Endothelial cell of umbilical vein (primary cell): Measurements from ENCODE around the gene OXLD1. TPM values are rescaled to one million over a fixed set of nuclear protein-coding genes. Genes with fewer than 3 reads are reported as not detected.

Experiments
- BruUV-seq: library from RNA; stranded (reverse); fragments of 400-500 nt; replicated peaks from 2 replicates; lab custom pipeline; 2021; lab: Mats Ljungman, UMichigan
- CTCF ChIA-PET: fragments of 300-600, 350-600 bp; sonication (Branson Sonifier 250); formaldehyde crosslinking; loops from one replicate; lab custom pipeline; 2021; ENCODE audit warnings: antibody characterized with exemption, inconsistent platforms; lab: Charles Lee
- POLR2A ChIA-PET: fragments of 300-600, 350-600 bp; sonication (Branson Sonifier 250); formaldehyde crosslinking; loops from one replicate; lab custom pipeline; 2021; ENCODE audit warnings: antibody characterized with exemption, inconsistent platforms; lab: Charles Lee
- DNase-seq: peaks from one replicate; pipeline ENCODE4 v3.0.0-alpha.2; 2011; ENCODE audit warnings: low read depth, low spot score
- FAIRE-seq: peaks from 2 replicates; lab custom pipeline; 2011; peaks lifted over from hg19 to GRCh38; lab: Jason Lieb, UNC
- H2AFZ ChIP-seq: 2 replicates; pipeline ENCODE4 v1.6.0; 2012; ENCODE audit warnings: low read depth, low read length, control low read depth, inconsistent platforms
- H3K27ac ChIP-seq: 2 replicates; pipeline ENCODE4 v1.5.1; 2011; ENCODE audit warnings: low read depth, mild to moderate bottlenecking, control low read depth, low read length, moderate library complexity; ENCODE audit not compliant: insufficient read depth
- H3K27me3 ChIP-seq, 2 experiments: 2 replicates each; pipeline versions ENCODE4 v1.6.0 to v1.6.1; 2011; ENCODE audit warnings: low read length in 2 of 2, mixed read lengths in 1 of 2; ENCODE audit not compliant: control insufficient read depth in 2 of 2, insufficient read depth in 2 of 2
- H3K36me3 ChIP-seq, 2 experiments: 2 replicates in 1 of 2; 3 replicates in 1 of 2; pipeline ENCODE4 v1.5.1; 2011; ENCODE audit warnings: low read length in 2 of 2, mild to moderate bottlenecking in 1 of 2, moderate library complexity in 1 of 2; ENCODE audit not compliant: control insufficient read depth in 2 of 2, insufficient read depth in 2 of 2; ENCODE audit errors: extremely low read depth in 1 of 2
- H3K4me1 ChIP-seq: 3 replicates; pipeline ENCODE4 v1.5.1; 2011; ENCODE audit warnings: mild to moderate bottlenecking, low read length; ENCODE audit not compliant: control insufficient read depth, insufficient read depth; ENCODE audit errors: extremely low read depth
- H3K4me2 ChIP-seq: 2 replicates; pipeline ENCODE4 v1.6.1; 2011; ENCODE audit warnings: low read length, control low read depth, mixed read lengths; ENCODE audit not compliant: insufficient read depth
- H3K4me3 ChIP-seq, 3 experiments: fragments of 200-600 bp in 1 of 3; sonication (generic), shearing (Covaris generic) in 1 of 3; replicated peaks in 1 of 3; 2 replicates each; pipeline ENCODE4 v1.5.1; 2011 to 2016; ENCODE audit warnings: control low read depth in 3 of 3, low read length in 3 of 3, mild to moderate bottlenecking in 2 of 3, inconsistent platforms in 1 of 3, low read depth in 1 of 3, moderate library complexity in 1 of 3; ENCODE audit not compliant: insufficient read depth in 1 of 3
- H3K79me2 ChIP-seq: 2 replicates; pipeline ENCODE4 v1.6.0; 2012; ENCODE audit warnings: low read length, inconsistent platforms; ENCODE audit not compliant: control insufficient read depth, insufficient read depth
- H3K9ac ChIP-seq: replicated peaks from 2 replicates; pipeline ENCODE3; 2011; ENCODE audit warnings: low read length, control low read depth; ENCODE audit not compliant: insufficient read depth; ENCODE audit errors: extremely low read depth
- H3K9me1 ChIP-seq: replicated peaks from 3 replicates; pipeline ENCODE4 v1.6.0; 2011; ENCODE audit warnings: mild to moderate bottlenecking, low read length; ENCODE audit not compliant: control insufficient read depth, insufficient read depth; ENCODE audit errors: extremely low read depth
- H3K9me3 ChIP-seq: replicated peaks from 2 replicates; pipeline ENCODE4 v1.5.1; 2012; ENCODE audit warnings: low read length, inconsistent platforms; ENCODE audit not compliant: control insufficient read depth, insufficient read depth
- H4K20me1 ChIP-seq: replicated peaks from 2 replicates; pipeline ENCODE3; 2011; ENCODE audit warnings: mild to moderate bottlenecking, low read length; ENCODE audit not compliant: control insufficient read depth, insufficient read depth; ENCODE audit errors: extremely low read depth
- CTCF ChIP-seq, 2 donors: IDR thresholded peaks; 1 replicate in 1 of 2; 2 replicates in 1 of 2; pipeline ENCODE4 v1.5.1; 2011; ENCODE audit warnings: low read length in 2 of 2, mild to moderate bottlenecking in 2 of 2, moderate library complexity in 2 of 2, control low read depth in 1 of 2, inconsistent platforms in 1 of 2, low read depth in 1 of 2; ENCODE audit not compliant: insufficient read depth in 1 of 2; ENCODE audit errors: extremely low read depth in 1 of 2
- EZH2 ChIP-seq: IDR thresholded peaks from 2 replicates; pipeline ENCODE4 v1.6.1; 2012; ENCODE audit warnings: borderline replicate concordance, low read depth, mild to moderate bottlenecking, moderate library complexity, low read length, inconsistent platforms; ENCODE audit not compliant: severe bottlenecking
- FOS ChIP-seq: IDR thresholded peaks from 2 replicates; pipeline ENCODE4 v1.6.1; 2011; ENCODE audit warnings: mild to moderate bottlenecking, low read length, moderate library complexity, borderline replicate concordance; ENCODE audit not compliant: insufficient read depth
- GATA2 ChIP-seq: IDR thresholded peaks from 2 replicates; pipeline ENCODE4 v1.7.0; 2011; ENCODE audit warnings: low read depth, mild to moderate bottlenecking, moderate library complexity, mixed read lengths, low read length; ENCODE audit not compliant: insufficient read length, insufficient read depth
- JUN ChIP-seq: IDR thresholded peaks from 2 replicates; pipeline ENCODE4 v1.6.1; 2011; ENCODE audit warnings: borderline replicate concordance, low read depth; ENCODE audit not compliant: insufficient read length, insufficient read depth
- MYC ChIP-seq: IDR thresholded peaks from one replicate; pipeline ENCODE4 v1.6.1; 2011; ENCODE audit warnings: mild to moderate bottlenecking, low read depth, low read length
- POLR2A ChIP-seq: IDR thresholded peaks from 2 replicates; pipeline ENCODE4 v1.6.1; 2012; ENCODE audit warnings: low read depth, mild to moderate bottlenecking, control low read depth, low read length
- POLR2AphosphoS5 ChIP-seq: IDR thresholded peaks from 2 replicates; pipeline ENCODE4 v1.6.1; 2012; ENCODE audit warnings: low read depth, mild to moderate bottlenecking, control low read depth, low read length, moderate library complexity; ENCODE audit not compliant: insufficient read depth
- dilution Hi-C: fragments of 300-500 bp; cut with MboI; formaldehyde crosslinking; loops from one replicate; pipeline ENCODE4 v1.15.0; 2019; ENCODE audit warnings: low sequenced_read_pairs; ENCODE audit not compliant: extremely low pct_ligation_motif_present
- intact Hi-C: fragments of 100-400 bp; cut with micrococcal nuclease; formaldehyde crosslinking; loops from one replicate; pipeline ENCODE4 v1.10.0; 2022
- polyA plus RNA-seq, 4 experiments: library from polyadenylated mRNA; depleted of rRNA in 3 of 4; stranded (reverse) in 3 of 4; unstranded in 1 of 4; fragments of >200 nt; gene quantifications; 2 replicates each; pipeline versions ENCODE4 v1.2.1 to v1.2.3, GENCODE V29; 2011 to 2012; ENCODE audit warnings: missing spikeins in 1 of 4
- total RNA-seq: library from RNA; stranded (reverse); gene quantifications from 2 replicates; pipeline ENCODE4 v1.2.3, GENCODE V29; 2021
- TF ChIP-seq, protein P1 (sequence below): IDR thresholded peaks from 2 replicates; pipeline ENCODE4 v1.6.1; 2011; ENCODE audit not compliant: insufficient read depth, insufficient read length

The OXLD1 gene
- total and polyA plus RNA-seq, 2 donors (not counting 3 experiments of a cell fraction or from before 2014, with no cell fraction given) = 20.1 to 35.2 TPM

DNA sequence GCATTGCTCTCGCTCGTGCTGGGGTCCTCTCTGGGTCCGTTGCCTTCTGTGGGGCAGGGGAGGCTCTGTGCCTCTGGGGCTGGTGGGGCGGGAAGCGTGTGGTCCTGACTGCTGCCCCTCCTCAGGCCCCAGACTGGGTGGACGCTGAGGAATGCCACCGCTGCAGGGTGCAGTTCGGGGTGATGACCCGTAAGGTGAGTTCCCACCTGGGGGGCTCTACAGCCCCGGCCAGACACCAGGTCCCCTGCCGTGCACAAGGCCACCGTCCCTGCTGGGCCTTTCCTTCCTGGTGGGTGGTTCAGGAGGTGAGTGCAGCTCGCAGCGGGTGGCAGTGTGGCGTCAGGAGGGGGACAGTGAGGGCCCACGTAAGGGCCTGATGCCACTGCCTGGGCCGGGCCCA is 24.1 kb upstream of the OXLD1 start:
- no peaks in the 10 kb centered on the region for H3K27me3 ChIP-seq
- H3K4me2 ChIP-seq = no peak overlapping the region
- POLR2A ChIA-PET = no interaction called here
- no peak overlapping the region for H2AFZ ChIP-seq
- peaks cover 2% of the 10 kb centered on the region for H3K4me1 ChIP-seq
- TF ChIP-seq MYC = no peak
- no peak for TF ChIP-seq CTCF (IDR thresholded peaks at IDR 0.05; ENCODE audit: extremely low read depth in 1 of 2, insufficient read depth in 1 of 2, low read depth in 1 of 2, low read length in 2 of 2)
- TF ChIP-seq POLR2A = no peak
- TF ChIP-seq GATA2 = no peak
- TF ChIP-seq FOS = no peak
- no peak for TF ChIP-seq JUN
- TF ChIP-seq POLR2AphosphoS5 = no peak
- TF ChIP-seq EZH2 = no peak
- TF ChIP-seq, protein P1, sequence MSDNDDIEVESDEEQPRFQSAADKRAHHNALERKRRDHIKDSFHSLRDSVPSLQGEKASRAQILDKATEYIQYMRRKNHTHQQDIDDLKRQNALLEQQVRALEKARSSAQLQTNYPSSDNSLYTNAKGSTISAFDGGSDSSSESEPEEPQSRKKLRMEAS = no peak
- no peak overlapping the region for H3K4me3 ChIP-seq
- no TSS peak for BruUV-seq
- intact Hi-C loops = no loop called here
- H3K9me3 ChIP-seq = no peaks in the 10 kb centered on the region
- H4K20me1 ChIP-seq = no peaks in the 10 kb centered on the region
- H3K9ac ChIP-seq = no peak overlapping the region
- dilution Hi-C loops = no loop called here
- FAIRE-seq = no peak
- no peak overlapping the region for H3K27ac ChIP-seq
- H3K36me3 ChIP-seq = peaks cover 27 to 93% of the 10 kb centered on the region in 2 experiments
- CTCF ChIA-PET = no interaction called here
- no peaks in the 10 kb centered on the region for H3K9me1 ChIP-seq
- peaks cover 54% of the 10 kb centered on the region for H3K79me2 ChIP-seq
- DNase-seq = no peak
